HG03280 (cell line): ENCODE measurements around the gene NTN5.
"Not testable (repeated sequence)": the region's sequence is repeated elsewhere in the genome, so short reads cannot be mapped to it uniquely, and the experiment has no call there.

Source experiments
- ATAC-seq: cut with Tn5 transposase; IDR thresholded peaks from one replicate; pipeline ENCODE4 v1.9.1; 2021; ENCODE audit warnings: mild to moderate bottlenecking, moderate library complexity; ENCODE audit not compliant: unreplicated experiment

Gene NTN5

GRCh38 chr19:48645620-48646000 lies 27.2 kb downstream of the NTN5 start:
- no peak for ATAC-seq

GRCh38 chr19:48644839-48645619 lies 27.8 kb downstream of the NTN5 start:
- ATAC-seq = no peak

GRCh38 chr19:48644355-48644754 lies 28.5 kb downstream of the NTN5 start:
- no peak for ATAC-seq

- no peak for ATAC-seq
Measured at GRCh38 chr19:48642862-48643261, 30.0 kb downstream of the NTN5 start.

- ATAC-seq = no peak
Measured at GRCh38 chr19:48641850-48642249, 31.0 kb downstream of the NTN5 start.

GRCh38 chr19:48639483-48640375 lies 33.1 kb downstream of the NTN5 start:
- ATAC-seq = no peak

GRCh38 chr19:48638831-48639381 lies 33.9 kb downstream of the NTN5 start:
- no peak for ATAC-seq

- ATAC-seq = no peak
Measured at GRCh38 chr19:48637948-48638830, 34.6 kb downstream of the NTN5 start.

GRCh38 chr19:48637449-48637947 lies 35.3 kb downstream of the NTN5 start:
- peak; percentile 67 for ATAC-seq

GRCh38 chr19:48636859-48637448 lies 35.9 kb downstream of the NTN5 start, which contains the start of gene DBP:
Gene DBP, minus strand, starts transcription at chr19:48637379. Its CDS starts 385 bp downstream, at chr19:48636994.
- peak; percentile 1 for ATAC-seq

GRCh38 chr19:48635966-48636858 lies 36.6 kb downstream of the NTN5 start:
- no peak for ATAC-seq

GRCh38 chr19:48635263-48635965 lies 37.4 kb downstream of the NTN5 start:
- peak; percentile 23 for ATAC-seq

GRCh38 chr19:48634424-48635262 lies 38.2 kb downstream of the NTN5 start:
- ATAC-seq = peak; percentile 34

- no peak for ATAC-seq
Measured at GRCh38 chr19:48634036-48634342, 38.8 kb downstream of the NTN5 start.

GRCh38 chr19:48633148-48634035 lies 39.4 kb downstream of the NTN5 start:
- no peak for ATAC-seq

- no peak for ATAC-seq
Measured at GRCh38 chr19:48632692-48633147, 40.1 kb downstream of the NTN5 start.

- ATAC-seq = not testable (repeated sequence)
Measured at GRCh38 chr19:48632286-48632685, 40.5 kb downstream of the NTN5 start.
